Lung (tissue), 12 donors: ENCODE data around the gene PKD2L1. TPM values are rescaled to one million over a fixed set of nuclear protein-coding genes. Genes with fewer than 3 reads are reported as not detected.
A peak's percentile ranks its signal among the peaks of the same experiment; 100 is the strongest.

Experiments used
- ATAC-seq: fragments of 200-7000 bp; cut with Tn5 transposase; one replicate; pipeline ENCODE4 v1.9.1; 2020; ENCODE audit warnings: moderate number of reproducible peaks; ENCODE audit not compliant: insufficient read depth, low FRiP score
- DNase-seq, 3 donors: peaks; one replicate each; pipeline ENCODE4 v3.0.0-alpha.2; 2013 to 2017
- H3K27ac ChIP-seq, 2 donors: one replicate each; pipeline ENCODE4 v1.5.1; 2013; ENCODE audit warnings: mild to moderate bottlenecking in 2 of 2, moderate library complexity in 2 of 2, control low read depth in 1 of 2, inconsistent platforms in 1 of 2, low read depth in 1 of 2, low read length in 1 of 2
- H3K27me3 ChIP-seq, 3 donors: one replicate each; pipeline ENCODE4 v1.5.1; 2013; ENCODE audit warnings: low read length in 2 of 3; ENCODE audit not compliant: control insufficient read depth in 3 of 3, insufficient read depth in 3 of 3
- H3K36me3 ChIP-seq, 4 donors: one replicate each; pipeline ENCODE4 v1.5.1; 2013; ENCODE audit warnings: low read length in 4 of 4, mild to moderate bottlenecking in 1 of 4, moderate library complexity in 1 of 4; ENCODE audit not compliant: control insufficient read depth in 4 of 4, insufficient read depth in 4 of 4
- H3K4me1 ChIP-seq, 5 donors: one replicate each; pipeline ENCODE4 v1.5.1; 2013; ENCODE audit warnings: low read length in 5 of 5, mild to moderate bottlenecking in 2 of 5, moderate library complexity in 1 of 5; ENCODE audit not compliant: control insufficient read depth in 5 of 5, insufficient read depth in 5 of 5
- H3K4me3 ChIP-seq: one replicate; pipeline ENCODE4 v1.5.1; 2013; ENCODE audit warnings: mild to moderate bottlenecking, control low read depth, moderate library complexity
- H3K9ac ChIP-seq, 2 donors: one replicate each; pipeline ENCODE4 v1.5.1; 2013; ENCODE audit warnings: low read length in 2 of 2, control low read depth in 1 of 2; ENCODE audit not compliant: insufficient read depth in 1 of 2
- H3K9me3 ChIP-seq, 4 donors: one replicate each; pipeline ENCODE4 v1.5.1; 2013; ENCODE audit warnings: low read length in 3 of 4, mild to moderate bottlenecking in 1 of 4, moderate library complexity in 1 of 4; ENCODE audit not compliant: control insufficient read depth in 4 of 4, insufficient read depth in 3 of 4
- WGBS, 2 donors: extraction: QIAGEN DNeasy Blood & Tissue Kit; methylation state at CpG; one replicate each; pipeline ENCODE4 v1.1.7; 2013; 5-methylcytosine and 5-hydroxymethylcytosine counted together
- polyA plus RNA-seq, 2 donors: library from polyadenylated mRNA; stranded (reverse); fragments of 200-250 nt; gene quantifications; one replicate each; pipeline ENCODE4 v1.2.1, GENCODE V29; 2013
- total RNA-seq, 2 donors: library from RNA; depleted of rRNA in 1 of 2; stranded (reverse); fragments of >200 nt in 1 of 2; gene quantifications; one replicate each; pipeline ENCODE4 v1.2.1, GENCODE V29; 2014 to 2021
- TF ChIP-seq, protein P1 (sequence below): IDR thresholded peaks from 2 replicates; pipeline ENCODE4 v1.5.1; 2012; ENCODE audit warnings: mild to moderate bottlenecking; ENCODE audit errors: control extremely low read depth, extremely low read depth
- donor health status: control.
- donor health status: control.
- donor health status: Bipolar disorder and iron deficiency.
- donor health status: healthy.
- donor health status: DM: yes; HTN: yes; CAD: no.

PKD2L1 gene
- total and polyA plus RNA-seq, 4 donors: 0.46 to 1.5 (median 1.0) TPM

DNA sequence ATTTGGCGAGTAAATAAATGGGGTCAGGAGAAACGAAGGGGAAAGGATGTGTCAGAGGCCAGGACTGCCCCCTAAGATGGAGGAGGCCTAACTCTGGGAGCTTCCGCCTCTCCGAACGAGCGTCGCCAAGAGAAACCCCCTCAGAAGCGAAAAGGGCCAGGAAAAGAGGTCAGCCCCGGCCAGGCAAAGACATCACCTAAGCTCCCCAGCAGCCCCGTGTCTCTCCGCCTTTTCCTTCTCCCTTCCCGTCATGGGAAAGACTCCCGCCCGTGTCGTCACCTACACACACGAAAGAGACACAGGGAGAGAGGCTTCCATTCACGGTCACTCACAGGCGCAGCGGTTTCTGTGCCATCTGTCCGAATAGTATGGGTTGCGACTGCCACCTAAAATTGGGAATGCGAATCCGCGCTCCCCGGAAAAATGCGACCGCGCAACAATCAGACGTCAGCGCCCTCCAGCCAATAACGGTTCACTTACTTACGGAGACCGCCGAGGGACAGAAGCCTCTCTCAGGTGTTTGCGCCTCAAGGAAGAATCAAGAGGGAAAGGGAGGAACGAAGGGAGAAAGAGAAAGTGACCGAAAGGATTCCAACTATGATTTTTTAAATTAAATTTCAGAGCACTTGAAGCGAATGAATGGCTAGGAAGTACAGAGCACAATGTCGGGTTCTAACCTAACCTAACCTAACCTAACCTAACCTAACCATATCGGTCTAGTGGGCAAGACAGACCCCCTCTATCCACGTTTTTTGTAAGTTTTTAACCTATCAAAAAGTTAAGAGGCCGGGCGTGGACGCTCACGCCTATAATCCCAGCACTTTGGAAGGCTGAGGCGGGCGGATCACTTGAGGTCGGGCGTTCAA, 62.6 kb downstream of the PKD2L1 start, which contains the start of gene CWF19L1:
Gene CWF19L1 (minus strand): TSS at position 400 of the 866 bp plus-strand sequence. CDS start 45 bp downstream, at position 355.
- peak within 1 kb of the TSS; percentile 57 to 98 for H3K9ac ChIP-seq
- peaks cover 0 to 2% (median 0%) of the 10 kb centered on the region in 4 donors for H3K9me3 ChIP-seq
- peaks cover 0 to 12% (median 0%) of the 10 kb centered on the region in 5 donors for H3K4me1 ChIP-seq
- H3K4me3 ChIP-seq: peak within 1 kb of the TSS; percentile 100
- no peaks in the 10 kb centered on the region for H3K27me3 ChIP-seq
- TF ChIP-seq, protein P1, sequence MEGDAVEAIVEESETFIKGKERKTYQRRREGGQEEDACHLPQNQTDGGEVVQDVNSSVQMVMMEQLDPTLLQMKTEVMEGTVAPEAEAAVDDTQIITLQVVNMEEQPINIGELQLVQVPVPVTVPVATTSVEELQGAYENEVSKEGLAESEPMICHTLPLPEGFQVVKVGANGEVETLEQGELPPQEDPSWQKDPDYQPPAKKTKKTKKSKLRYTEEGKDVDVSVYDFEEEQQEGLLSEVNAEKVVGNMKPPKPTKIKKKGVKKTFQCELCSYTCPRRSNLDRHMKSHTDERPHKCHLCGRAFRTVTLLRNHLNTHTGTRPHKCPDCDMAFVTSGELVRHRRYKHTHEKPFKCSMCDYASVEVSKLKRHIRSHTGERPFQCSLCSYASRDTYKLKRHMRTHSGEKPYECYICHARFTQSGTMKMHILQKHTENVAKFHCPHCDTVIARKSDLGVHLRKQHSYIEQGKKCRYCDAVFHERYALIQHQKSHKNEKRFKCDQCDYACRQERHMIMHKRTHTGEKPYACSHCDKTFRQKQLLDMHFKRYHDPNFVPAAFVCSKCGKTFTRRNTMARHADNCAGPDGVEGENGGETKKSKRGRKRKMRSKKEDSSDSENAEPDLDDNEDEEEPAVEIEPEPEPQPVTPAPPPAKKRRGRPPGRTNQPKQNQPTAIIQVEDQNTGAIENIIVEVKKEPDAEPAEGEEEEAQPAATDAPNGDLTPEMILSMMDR: no peak
- DNase-seq (peak; percentile 91 to 96 (median 91)), ATAC-seq (peak; percentile 92)
- 3 to 4% methylated on average over 48 to 49 of the region's 49 CpGs for WGBS, 2 donors
- H3K36me3 ChIP-seq: peaks cover 0 to 3% (median 0%) of the 10 kb centered on the region in 4 donors
- H3K27ac ChIP-seq: peak within 1 kb of the TSS; percentile 80 to 97

DNA sequence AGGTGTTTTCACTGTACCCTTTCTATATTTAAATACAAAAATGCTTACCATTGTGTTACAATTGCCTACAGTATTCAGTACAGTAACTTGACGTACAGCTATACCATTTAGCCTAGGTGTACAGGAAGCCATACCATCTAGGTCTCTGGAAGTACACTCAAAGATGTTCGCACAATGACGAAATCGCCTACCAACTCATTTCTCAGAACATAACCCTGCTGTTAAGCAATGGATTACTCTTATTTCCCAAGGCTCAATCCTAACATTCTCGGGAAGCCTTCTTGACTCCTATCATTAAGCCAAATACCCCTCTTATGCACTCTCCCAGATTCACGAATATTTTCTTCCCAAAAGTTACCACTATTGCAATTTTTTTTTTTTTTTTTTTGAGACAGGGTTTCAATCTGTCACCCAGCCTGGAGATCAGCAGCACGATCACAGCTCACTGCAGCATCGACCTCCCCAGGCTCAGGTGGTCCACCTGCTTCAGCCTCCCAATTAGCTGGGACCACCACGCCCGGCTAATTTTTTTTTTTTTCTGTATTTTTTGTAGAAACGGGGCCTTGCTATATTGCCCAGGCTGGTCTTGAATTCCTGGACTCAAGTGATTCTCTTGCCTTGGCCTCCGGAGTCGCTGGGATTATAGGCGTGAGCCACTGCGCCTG, 64.1 kb downstream of the PKD2L1 start:
- peaks cover 0 to 12% (median 0%) of the 10 kb centered on the region in 5 donors for H3K4me1 ChIP-seq

DNA sequence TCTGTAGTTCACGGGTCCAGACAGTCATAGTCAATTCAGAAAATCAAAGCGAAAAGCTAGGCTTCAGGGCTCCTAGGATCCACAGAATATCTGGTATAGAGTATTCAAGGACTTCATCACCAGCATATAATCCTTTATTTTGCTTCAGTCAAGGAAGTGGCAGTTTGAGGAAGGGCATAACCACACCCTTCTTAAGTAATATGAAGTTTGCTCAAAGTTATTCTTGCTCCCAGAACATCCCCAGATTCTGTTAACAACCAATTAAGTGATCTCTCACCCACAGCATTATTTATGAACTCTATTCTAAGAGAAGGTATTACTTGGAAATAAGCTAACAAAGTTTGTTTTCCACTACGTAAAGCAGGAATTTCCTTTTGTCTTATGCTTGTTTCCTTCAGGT, 75.8 kb downstream of the PKD2L1 start:
- no peak overlapping the region for H3K4me3 ChIP-seq
- DNase-seq (no peak), ATAC-seq (no peak)
- TF ChIP-seq, protein P1: no peak
- H3K27ac ChIP-seq: no peak overlapping the region
- no peaks in the 10 kb centered on the region for H3K9me3 ChIP-seq
- no peaks in the 10 kb centered on the region for H3K4me1 ChIP-seq
- H3K27me3 ChIP-seq: no peaks in the 10 kb centered on the region
- no peak overlapping the region for H3K9ac ChIP-seq
- H3K36me3 ChIP-seq: peaks cover 16 to 49% (median 27%) of the 10 kb centered on the region in 4 donors
- WGBS, 2 donors: 86 to 90% methylated on average over 3 of the region's 3 CpGs

More for the DNA sequence above, 64.1 kb downstream of the PKD2L1 start:
- DNase-seq (no peak), ATAC-seq (no peak)
- no peak overlapping the region for H3K4me3 ChIP-seq
- 81 to 88% methylated on average over 15 of the region's 15 CpGs for WGBS, 2 donors
- H3K27me3 ChIP-seq: no peaks in the 10 kb centered on the region
- peaks cover 0 to 2% (median 0%) of the 10 kb centered on the region in 4 donors for H3K9me3 ChIP-seq
- H3K36me3 ChIP-seq: peaks cover 0 to 3% (median 0%) of the 10 kb centered on the region in 4 donors
- no peak overlapping the region for H3K27ac ChIP-seq
- TF ChIP-seq, protein P1: no peak
- H3K9ac ChIP-seq: no peak overlapping the region
